ENCODE results near the gene RAB31.

Gene RAB31

GRCh38 chr18:9788140-9788539, 80.0 kb downstream of the RAB31 start:
- Histone ChIP-seq H3K14ac (ENCODE audit: low read length in 2 of 2) (no peak overlapping the region), H4K8ac (ENCODE audit: low read length) (no peak overlapping the region), H4K91ac (ENCODE audit: low read length) (no peak overlapping the region), H3K4me1 (ENCODE audit: control insufficient read depth, insufficient read depth, low read depth, low read length) (no peaks in the 10 kb centered on the region), H3K18ac (ENCODE audit: low read depth in 1 of 2, low read length in 2 of 2) (no peak overlapping the region), H3K23ac (ENCODE audit: low read length in 2 of 2) (no peak overlapping the region), H2BK12ac (ENCODE audit: low read length in 2 of 2) (no peak overlapping the region), H3K79me1 (replicated peaks; ENCODE audit: low read length, poor library complexity, severe bottlenecking) (no peaks in the 10 kb centered on the region), H3K9me3 (ENCODE audit: control insufficient read depth, low read length) (no peaks in the 10 kb centered on the region), H2BK5ac (ENCODE audit: low read depth, low read length, poor library complexity, severe bottlenecking) (no peak overlapping the region), H3K4me2 (ENCODE audit: low read length, poor library complexity, severe bottlenecking) (no peak overlapping the region), H3K4me3 (ENCODE audit: insufficient read depth in 1 of 2, low read depth in 1 of 2, low read length in 2 of 2) (no peak overlapping the region), H3K27ac (ENCODE audit: low read length, poor library complexity, severe bottlenecking) (no peak overlapping the region), H2AFZ (ENCODE audit: low read depth, low read length) (no peak overlapping the region), H2BK15ac (ENCODE audit: low read depth, poor library complexity, severe bottlenecking) (no peak overlapping the region), H3K27me3 (ENCODE audit: control insufficient read depth in 1 of 2, insufficient read depth in 1 of 2, low read length in 2 of 2) (no peaks in the 10 kb centered on the region), H2AK5ac (ENCODE audit: low read length, severe bottlenecking) (no peak overlapping the region), H3K9ac (ENCODE audit: low read length) (no peak overlapping the region), H3K36me3 (ENCODE audit: control insufficient read depth in 1 of 2, insufficient read depth in 2 of 2, low read depth in 1 of 2, low read length in 2 of 2) (peaks cover 3 to 11% of the 10 kb centered on the region in 2 experiments), H2BK120ac (ENCODE audit: low read depth, low read length) (no peak overlapping the region), H3K4ac (ENCODE audit: low read depth in 1 of 2, low read length in 2 of 2) (no peak overlapping the region)
- DNase-seq: no peak
- WGBS: 100% methylated on average over 1 of the region's 1 CpG

DNA sequence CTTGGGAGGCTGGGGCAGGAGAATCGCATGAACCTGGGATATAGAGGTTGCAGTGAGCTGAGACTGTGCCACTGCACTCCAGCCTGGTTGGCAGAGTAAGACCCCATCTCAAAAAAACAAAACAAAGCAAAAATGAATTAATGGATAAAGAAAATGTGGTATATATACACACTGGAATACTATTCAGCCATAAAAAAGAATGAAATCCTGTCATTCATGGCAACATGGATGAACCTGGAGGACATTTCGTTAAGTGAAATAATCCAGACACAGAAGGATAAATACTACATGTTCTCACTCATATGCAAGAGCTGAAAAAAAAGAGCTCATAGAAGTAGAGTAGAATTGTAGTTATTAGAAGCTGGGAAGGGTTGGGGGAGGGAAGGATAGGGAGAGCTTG, 80.8 kb downstream of the RAB31 start:
- H3K79me1 ChIP-seq (replicated peaks; ENCODE audit: low read length, poor library complexity, severe bottlenecking): no peaks in the 10 kb centered on the region
- no peaks in the 10 kb centered on the region for H3K9me3 ChIP-seq (ENCODE audit: control insufficient read depth, low read length)
- H2BK120ac ChIP-seq (ENCODE audit: low read depth, low read length): no peak overlapping the region
- no peak overlapping the region for H3K4ac ChIP-seq (ENCODE audit: low read depth in 1 of 2, low read length in 2 of 2)
- H4K8ac ChIP-seq (ENCODE audit: low read length): no peak overlapping the region
- H3K18ac ChIP-seq (ENCODE audit: low read depth in 1 of 2, low read length in 2 of 2): no peak overlapping the region
- no peak overlapping the region for H3K23ac ChIP-seq (ENCODE audit: low read length in 2 of 2)
- H3K14ac ChIP-seq (ENCODE audit: low read length in 2 of 2): no peak overlapping the region
- H4K91ac ChIP-seq (ENCODE audit: low read length): no peak overlapping the region
- peaks cover 3 to 14% of the 10 kb centered on the region in 2 experiments for H3K36me3 ChIP-seq (ENCODE audit: control insufficient read depth in 1 of 2, insufficient read depth in 2 of 2, low read depth in 1 of 2, low read length in 2 of 2)
- no peak overlapping the region for H3K27ac ChIP-seq (ENCODE audit: low read length, poor library complexity, severe bottlenecking)
- H3K27me3 ChIP-seq (ENCODE audit: control insufficient read depth in 1 of 2, insufficient read depth in 1 of 2, low read length in 2 of 2): no peaks in the 10 kb centered on the region
- DNase-seq: no peak
- H3K4me3 ChIP-seq (ENCODE audit: insufficient read depth in 1 of 2, low read depth in 1 of 2, low read length in 2 of 2): no peak overlapping the region
- H3K4me1 ChIP-seq (ENCODE audit: control insufficient read depth, insufficient read depth, low read depth, low read length): no peaks in the 10 kb centered on the region
- H2BK5ac ChIP-seq (ENCODE audit: low read depth, low read length, poor library complexity, severe bottlenecking): no peak overlapping the region
- WGBS: 83% methylated on average over 1 of the region's 2 CpGs
- no peak overlapping the region for H2AFZ ChIP-seq (ENCODE audit: low read depth, low read length)
- no peak overlapping the region for H2BK15ac ChIP-seq (ENCODE audit: low read depth, poor library complexity, severe bottlenecking)
- H2BK12ac ChIP-seq (ENCODE audit: low read length in 2 of 2): no peak overlapping the region
- no peak overlapping the region for H2AK5ac ChIP-seq (ENCODE audit: low read length, severe bottlenecking)
- H3K4me2 ChIP-seq (ENCODE audit: low read length, poor library complexity, severe bottlenecking): no peak overlapping the region
- H3K9ac ChIP-seq (ENCODE audit: low read length): no peak overlapping the region

DNA sequence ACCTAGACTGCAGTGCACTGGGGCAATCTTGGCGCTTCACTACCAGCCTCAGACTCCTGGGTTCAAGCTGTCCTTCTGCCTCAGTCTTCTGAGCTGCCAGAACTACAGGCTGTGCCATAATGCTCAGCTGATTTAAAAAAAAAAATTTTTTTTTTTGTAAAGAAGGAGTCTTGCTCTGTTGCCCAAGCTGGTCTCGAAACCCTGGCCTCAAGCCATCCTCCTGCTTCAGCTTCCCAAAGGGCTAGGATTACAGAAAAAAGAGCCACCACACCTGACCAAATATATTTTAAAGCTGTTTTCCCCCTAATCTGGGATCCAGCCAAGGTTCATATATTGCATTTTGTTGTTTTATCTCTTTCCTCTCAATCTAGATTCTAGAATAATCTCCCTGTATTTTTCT, 82.2 kb downstream of the RAB31 start:
- H2AK5ac ChIP-seq (ENCODE audit: low read length, severe bottlenecking): no peak overlapping the region
- H3K4me2 ChIP-seq (ENCODE audit: low read length, poor library complexity, severe bottlenecking): no peak overlapping the region
- H2BK15ac ChIP-seq (ENCODE audit: low read depth, poor library complexity, severe bottlenecking): no peak overlapping the region
- no peak overlapping the region for H3K4ac ChIP-seq (ENCODE audit: low read depth in 1 of 2, low read length in 2 of 2)
- H4K8ac ChIP-seq (ENCODE audit: low read length): no peak overlapping the region
- H3K79me1 ChIP-seq (replicated peaks; ENCODE audit: low read length, poor library complexity, severe bottlenecking): no peaks in the 10 kb centered on the region
- H3K4me1 ChIP-seq (ENCODE audit: control insufficient read depth, insufficient read depth, low read depth, low read length): no peaks in the 10 kb centered on the region
- H2BK12ac ChIP-seq (ENCODE audit: low read length in 2 of 2): no peak overlapping the region
- H2BK120ac ChIP-seq (ENCODE audit: low read depth, low read length): peak overlapping the region; percentile 19
- peaks cover 3 to 16% of the 10 kb centered on the region in 2 experiments for H3K36me3 ChIP-seq (ENCODE audit: control insufficient read depth in 1 of 2, insufficient read depth in 2 of 2, low read depth in 1 of 2, low read length in 2 of 2)
- H3K4me3 ChIP-seq (ENCODE audit: insufficient read depth in 1 of 2, low read depth in 1 of 2, low read length in 2 of 2): no peak overlapping the region
- H3K9ac ChIP-seq (ENCODE audit: low read length): no peak overlapping the region
- H3K9me3 ChIP-seq (ENCODE audit: control insufficient read depth, low read length): no peaks in the 10 kb centered on the region
- H4K91ac ChIP-seq (ENCODE audit: low read length): no peak overlapping the region
- no peak overlapping the region for H3K18ac ChIP-seq (ENCODE audit: low read depth in 1 of 2, low read length in 2 of 2)
- H2AFZ ChIP-seq (ENCODE audit: low read depth, low read length): no peak overlapping the region
- H2BK5ac ChIP-seq (ENCODE audit: low read depth, low read length, poor library complexity, severe bottlenecking): no peak overlapping the region
- DNase-seq: no peak
- no peak overlapping the region for H3K14ac ChIP-seq (ENCODE audit: low read length in 2 of 2)
- H3K23ac ChIP-seq (ENCODE audit: low read length in 2 of 2): no peak overlapping the region
- 91% methylated on average over 2 of the region's 2 CpGs for WGBS
- H3K27me3 ChIP-seq (ENCODE audit: control insufficient read depth in 1 of 2, insufficient read depth in 1 of 2, low read length in 2 of 2): no peaks in the 10 kb centered on the region
- H3K27ac ChIP-seq (ENCODE audit: low read length, poor library complexity, severe bottlenecking): no peak overlapping the region

DNA sequence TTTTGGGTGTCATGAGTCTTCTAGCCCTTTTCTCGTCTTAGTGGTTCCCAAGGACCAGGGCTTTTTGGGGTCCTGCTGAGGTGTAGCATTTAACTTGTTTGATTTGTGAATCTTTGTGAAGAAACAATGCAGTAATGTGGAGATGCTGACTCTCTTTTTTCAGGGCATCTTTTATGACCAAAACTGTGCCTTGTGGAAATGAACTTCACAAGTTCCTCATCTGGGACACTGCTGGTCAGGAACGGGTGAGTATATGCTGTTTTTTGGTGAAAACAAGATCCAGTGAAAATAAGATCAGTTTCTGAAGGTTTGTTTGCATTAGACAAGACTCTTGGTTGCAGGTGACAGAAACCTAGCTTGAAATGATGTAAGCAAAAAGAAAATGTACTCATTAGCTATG, 83.9 kb downstream of the RAB31 start:
- Histone ChIP-seq H3K4me2 (ENCODE audit: low read length, poor library complexity, severe bottlenecking) (no peak overlapping the region), H3K9ac (ENCODE audit: low read length) (no peak overlapping the region), H3K4ac (ENCODE audit: low read depth in 1 of 2, low read length in 2 of 2) (no peak overlapping the region), H3K4me3 (ENCODE audit: insufficient read depth in 1 of 2, low read depth in 1 of 2, low read length in 2 of 2) (no peak overlapping the region), H3K36me3 (ENCODE audit: control insufficient read depth in 1 of 2, insufficient read depth in 2 of 2, low read depth in 1 of 2, low read length in 2 of 2) (peaks cover 3 to 21% of the 10 kb centered on the region in 2 experiments), H4K91ac (ENCODE audit: low read length) (no peak overlapping the region), H3K14ac (ENCODE audit: low read length in 2 of 2) (no peak overlapping the region), H2AFZ (ENCODE audit: low read depth, low read length) (no peak overlapping the region), H2AK5ac (ENCODE audit: low read length, severe bottlenecking) (no peak overlapping the region), H3K79me1 (replicated peaks; ENCODE audit: low read length, poor library complexity, severe bottlenecking) (no peaks in the 10 kb centered on the region), H3K9me3 (ENCODE audit: control insufficient read depth, low read length) (no peaks in the 10 kb centered on the region), H3K27ac (ENCODE audit: low read length, poor library complexity, severe bottlenecking) (no peak overlapping the region), H2BK120ac (ENCODE audit: low read depth, low read length) (no peak overlapping the region), H3K4me1 (ENCODE audit: control insufficient read depth, insufficient read depth, low read depth, low read length) (no peaks in the 10 kb centered on the region), H2BK5ac (ENCODE audit: low read depth, low read length, poor library complexity, severe bottlenecking) (no peak overlapping the region), H3K27me3 (ENCODE audit: control insufficient read depth in 1 of 2, insufficient read depth in 1 of 2, low read length in 2 of 2) (no peaks in the 10 kb centered on the region), H2BK15ac (ENCODE audit: low read depth, poor library complexity, severe bottlenecking) (no peak overlapping the region), H4K8ac (ENCODE audit: low read length) (no peak overlapping the region), H3K23ac (ENCODE audit: low read length in 2 of 2) (no peak overlapping the region), H3K18ac (ENCODE audit: low read depth in 1 of 2, low read length in 2 of 2) (no peak overlapping the region), H2BK12ac (ENCODE audit: low read length in 2 of 2) (no peak overlapping the region)
- WGBS: 94% methylated on average over 2 of the region's 2 CpGs
- DNase-seq: no peak

All from mesenchymal stem cell (in vitro differentiated cells and primary cell).